ENCODE data around the gene HHIPL1.

HHIPL1 gene

DNA sequence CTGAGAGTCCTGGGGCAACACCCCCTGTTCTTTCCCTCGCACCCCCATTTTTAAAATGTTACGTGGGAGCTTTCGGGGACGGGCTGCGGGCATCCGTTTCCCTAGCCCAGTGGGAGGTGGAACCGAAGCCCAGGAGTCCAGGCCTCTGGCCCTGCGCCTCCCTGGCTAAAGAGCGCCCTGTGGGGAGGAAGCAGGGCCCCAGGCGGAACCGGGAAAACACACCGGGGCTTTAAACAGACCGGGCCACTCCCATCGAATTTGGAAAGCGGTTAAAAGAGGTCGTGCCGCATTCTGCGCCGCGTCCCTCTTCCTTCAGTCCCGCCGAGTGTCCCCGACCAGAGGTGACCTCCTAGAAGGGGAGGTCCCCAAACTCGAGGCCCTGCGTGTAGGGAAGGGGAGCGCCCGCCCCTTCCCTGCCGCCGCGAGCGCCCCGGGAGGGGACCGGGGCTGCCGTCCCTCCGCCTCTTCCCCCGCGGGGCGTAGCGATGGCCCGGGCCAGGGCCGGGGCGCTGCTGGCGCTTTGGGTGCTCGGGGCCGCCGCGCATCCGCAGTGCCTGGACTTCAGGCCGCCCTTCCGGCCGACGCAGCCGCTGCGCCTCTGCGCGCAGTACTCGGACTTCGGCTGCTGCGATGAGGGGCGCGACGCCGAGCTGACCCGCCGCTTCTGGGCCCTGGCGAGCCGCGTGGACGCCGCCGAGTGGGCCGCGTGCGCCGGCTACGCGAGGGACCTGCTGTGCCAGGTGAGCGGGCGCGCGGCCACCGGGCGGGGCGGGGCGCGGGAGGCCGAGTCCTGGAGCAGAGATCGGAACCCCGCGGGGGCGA is at the start of gene HHIPL1:
HHIPL1 (plus strand) TSS at position 407 of the 822 bp plus-strand sequence; CDS start at position 486, 79 bp downstream.
- peak; percentile 73 for DNase-seq (ENCODE audit: low spot score)

DNA sequence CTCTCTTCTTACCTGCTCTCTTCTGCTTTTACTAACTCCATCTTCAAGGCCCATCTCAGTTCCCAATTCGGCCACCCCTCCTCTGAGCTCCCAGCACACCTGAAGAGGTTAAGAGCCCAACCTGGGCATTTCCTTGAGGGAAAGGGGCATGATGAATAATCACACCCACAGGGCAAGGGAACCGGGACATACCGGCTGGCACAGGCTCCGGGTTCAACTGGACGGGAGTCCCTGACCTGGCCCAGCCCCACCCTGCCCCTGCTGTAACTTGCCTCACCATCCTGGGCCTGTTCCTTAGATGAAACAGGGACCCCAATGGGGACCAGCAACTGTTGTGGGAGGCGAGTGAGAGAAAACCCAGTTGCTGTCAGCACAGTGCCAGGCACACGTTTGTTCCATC is 49.4 kb upstream of the HHIPL1 start:
- no peak for DNase-seq (ENCODE audit: low spot score)

DNA sequence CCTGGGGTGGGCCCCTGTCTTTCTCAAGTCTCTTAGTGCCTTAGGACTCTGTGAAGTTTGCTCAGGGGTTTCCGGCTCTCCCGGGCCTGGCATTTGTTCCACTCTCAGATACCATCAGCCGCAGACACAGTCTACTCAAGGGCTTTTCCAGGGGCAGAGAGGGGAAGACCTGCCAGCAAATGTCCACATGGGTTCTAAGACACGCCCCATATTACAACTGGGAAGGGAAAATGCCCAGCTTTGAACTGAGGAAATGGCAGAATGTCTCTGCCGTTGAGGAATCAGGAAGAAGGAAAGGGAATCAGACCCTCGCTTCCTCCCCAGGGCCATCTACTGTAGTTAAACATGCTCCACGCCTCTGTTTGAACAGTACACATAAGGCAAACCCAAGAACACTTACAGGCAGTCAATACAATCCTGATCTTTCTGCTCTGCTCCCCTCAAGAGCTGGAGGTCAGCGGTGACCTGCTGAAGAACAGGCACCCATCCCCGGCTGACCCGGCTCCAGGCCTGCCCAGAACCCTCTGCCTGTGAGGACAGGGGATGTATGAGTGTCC is 48.8 kb upstream of the HHIPL1 start:
- DNase-seq (ENCODE audit: low spot score): no peak

GRCh38 chr14:99596772-99597171 is 48.2 kb upstream of the HHIPL1 start:
- no peak for DNase-seq (ENCODE audit: low spot score)

DNA sequence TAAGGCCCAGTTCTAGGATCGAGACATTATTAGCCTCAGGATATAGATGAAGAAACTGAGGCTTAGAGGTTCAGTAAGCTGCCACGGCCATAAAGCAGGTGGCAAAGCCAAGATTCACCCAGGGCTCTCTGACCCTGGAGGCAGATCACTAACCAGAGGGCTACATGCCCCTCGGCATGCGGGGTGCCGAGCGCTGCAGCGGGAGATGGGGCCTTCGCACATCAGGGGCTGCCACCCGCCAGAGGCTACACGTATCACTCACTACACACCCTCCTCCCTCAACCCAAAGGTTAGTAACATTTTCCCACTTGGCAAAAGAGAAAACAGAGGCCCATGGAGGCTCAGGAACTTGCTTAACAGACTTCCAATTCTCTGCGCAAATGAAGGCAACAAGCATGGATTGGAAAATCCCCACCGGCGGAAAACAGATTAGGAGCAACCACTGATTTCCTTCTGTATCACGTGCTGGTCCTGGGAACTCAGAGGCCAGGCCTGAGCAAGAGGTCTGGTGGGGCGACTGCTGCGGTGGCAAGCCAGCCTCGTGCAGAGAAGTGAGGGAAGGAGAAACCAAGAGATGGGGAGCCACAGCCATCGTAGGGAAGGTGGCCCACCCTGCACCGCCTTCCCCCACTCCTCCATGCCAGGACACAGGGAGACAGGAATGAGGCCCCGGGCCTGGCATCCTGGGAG is 46.9 kb upstream of the HHIPL1 start:
- no peak for DNase-seq (ENCODE audit: low spot score)

- no peak for DNase-seq (ENCODE audit: low spot score)
Observed at GRCh38 chr14:99598774-99599173, 46.2 kb upstream of the HHIPL1 start.

DNA sequence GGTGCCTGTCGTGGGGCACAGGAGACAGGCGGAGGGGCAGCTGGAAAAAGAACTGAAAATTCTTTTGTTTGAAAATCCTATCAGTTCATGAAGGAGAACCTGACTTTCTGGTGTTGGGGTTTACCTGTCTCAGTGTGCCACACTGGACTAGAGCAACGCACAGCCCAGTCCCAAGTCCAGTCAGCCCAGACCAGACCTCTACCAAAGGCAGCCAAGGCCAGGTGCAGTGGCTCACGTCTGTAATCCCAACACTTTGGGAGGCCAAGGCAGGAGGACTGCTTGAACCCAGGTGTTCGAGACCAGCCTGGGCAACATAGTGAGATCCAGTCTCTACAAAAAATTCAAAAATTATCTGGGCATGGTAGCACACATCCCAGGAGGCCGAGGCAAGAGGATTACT is 45.5 kb upstream of the HHIPL1 start:
- no peak for DNase-seq (ENCODE audit: low spot score)

- no peak for DNase-seq (ENCODE audit: low spot score)
Observed at GRCh38 chr14:99600232-99600888, 44.6 kb upstream of the HHIPL1 start.

- no peak for DNase-seq (ENCODE audit: low spot score)
Observed at GRCh38 chr14:99601361-99601831, 43.5 kb upstream of the HHIPL1 start.

DNA sequence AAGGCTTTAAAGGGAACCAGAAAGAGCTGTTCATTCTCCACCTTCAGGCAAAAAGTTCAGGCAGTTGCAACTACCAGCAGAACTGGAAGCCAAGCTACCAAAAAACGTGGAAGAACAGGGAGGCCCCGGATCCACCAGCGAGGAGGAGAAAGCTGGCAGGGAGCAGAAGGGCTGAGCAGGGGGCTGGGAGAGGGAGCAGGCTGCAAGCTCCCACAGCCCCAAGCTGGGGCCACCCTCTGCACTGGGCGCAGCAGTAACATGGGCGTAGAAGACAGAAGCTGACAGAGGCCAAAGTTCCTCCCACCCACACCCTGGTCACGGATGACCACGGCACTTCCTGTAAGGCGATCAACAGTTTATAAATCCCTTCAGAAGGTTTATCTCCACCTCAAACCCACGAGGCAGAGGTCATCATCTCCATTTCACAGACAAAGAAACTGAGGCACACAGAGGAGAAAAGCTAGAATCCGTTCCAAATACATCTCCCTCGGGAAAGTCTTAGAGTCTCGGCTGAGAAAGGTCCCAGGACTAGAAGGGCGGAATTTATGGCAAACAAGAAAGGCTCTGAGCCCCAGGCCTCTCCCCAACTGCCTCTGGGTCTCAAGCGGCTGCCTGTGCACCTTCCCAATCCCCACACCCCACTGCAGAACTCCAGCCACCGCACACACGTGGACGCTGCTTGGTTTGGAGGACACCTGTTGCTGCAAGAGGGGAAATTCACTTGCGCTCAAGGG is 42.7 kb upstream of the HHIPL1 start:
- no peak for DNase-seq (ENCODE audit: low spot score)

- DNase-seq (ENCODE audit: low spot score): no peak
Observed at GRCh38 chr14:99602788-99603415, 42.0 kb upstream of the HHIPL1 start.

GRCh38 chr14:99603471-99604277 is 41.3 kb upstream of the HHIPL1 start, which contains the start of gene CCDC85C:
Gene CCDC85C, minus strand, starts transcription at chr14:99604207. Its CDS starts 248 bp downstream, at chr14:99603959.
- DNase-seq (ENCODE audit: low spot score): peak; percentile 75

DNA sequence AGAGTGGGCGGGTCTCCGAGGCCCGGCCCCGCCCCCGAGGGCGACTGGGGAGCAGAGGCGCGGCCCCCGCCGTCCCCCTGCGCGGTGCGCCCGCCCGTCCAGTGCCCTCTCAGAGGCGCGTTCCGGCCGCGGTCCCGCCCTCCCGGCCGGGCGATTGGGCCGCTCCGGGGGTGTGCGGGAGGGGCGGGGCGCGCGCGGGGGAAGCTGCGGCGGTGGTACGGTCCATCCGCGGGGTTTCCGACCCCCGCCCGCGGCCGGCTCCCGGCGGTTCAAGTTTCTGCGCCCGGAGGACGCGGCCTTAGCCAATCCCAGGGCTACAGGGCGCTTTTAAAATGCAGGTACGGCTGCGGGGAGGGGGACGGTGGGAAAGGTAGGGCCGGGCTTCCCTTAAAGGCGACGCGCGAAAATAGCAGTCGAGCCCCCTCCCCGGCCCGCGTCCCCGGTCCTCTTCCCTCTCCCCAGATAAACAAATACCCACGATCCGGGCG is 40.6 kb upstream of the HHIPL1 start:
- DNase-seq (ENCODE audit: low spot score): peak; percentile 98

- DNase-seq (ENCODE audit: low spot score): no peak
Observed at GRCh38 chr14:99604766-99605298, 40.1 kb upstream of the HHIPL1 start.

DNA sequence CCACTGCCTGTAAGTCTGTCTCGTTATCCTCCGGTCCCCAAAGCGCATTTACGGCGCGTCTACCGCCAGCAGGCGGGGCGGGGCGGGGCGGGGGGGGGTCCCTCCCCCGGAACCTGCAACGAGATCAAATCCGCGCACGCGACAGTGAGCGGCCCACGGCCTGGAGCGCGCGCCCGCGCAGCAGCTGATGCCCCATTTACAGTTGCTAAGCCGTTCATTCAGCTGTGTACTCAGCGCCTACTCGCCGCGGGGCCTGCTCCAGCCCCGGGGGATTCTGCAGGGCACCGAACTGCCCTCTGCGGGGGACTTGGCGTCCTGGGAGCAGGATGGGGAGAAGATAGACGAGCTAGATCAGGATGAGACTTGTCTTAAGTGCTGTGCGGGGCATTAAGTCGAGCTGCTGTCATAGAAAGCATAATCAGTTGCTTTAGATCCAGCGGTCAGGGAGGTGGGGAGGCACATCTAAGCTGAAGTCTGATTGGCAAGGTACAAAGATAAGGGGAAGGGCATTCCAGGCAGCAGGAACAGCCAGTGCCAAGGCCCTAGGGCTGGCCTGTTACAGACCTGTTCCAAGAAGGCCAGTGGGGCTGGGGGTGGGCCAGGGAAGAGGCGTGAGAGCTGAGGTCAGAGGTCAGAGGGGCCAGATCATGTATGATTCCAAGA is 39.5 kb upstream of the HHIPL1 start:
- DNase-seq (ENCODE audit: low spot score): peak; percentile 82

DNA sequence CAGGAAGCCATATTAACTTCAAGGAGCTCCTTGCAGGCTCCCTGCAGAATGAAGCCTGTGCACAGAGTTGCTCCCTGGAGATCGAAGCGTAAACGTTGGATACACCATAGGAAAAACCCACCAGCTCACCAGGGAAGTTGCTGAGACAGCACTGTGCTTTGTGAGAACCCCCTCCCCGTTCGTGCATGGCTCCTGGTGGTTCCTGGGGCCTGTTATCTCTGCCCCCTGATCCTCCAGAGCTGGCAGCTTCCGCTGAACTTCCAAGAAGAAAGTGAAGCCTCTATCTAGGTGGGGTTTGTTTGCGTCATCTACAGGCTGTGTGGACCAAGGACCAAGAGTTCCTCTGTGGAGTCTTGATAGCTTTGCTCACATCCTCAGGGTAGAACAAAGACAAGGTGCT is 38.6 kb upstream of the HHIPL1 start:
- DNase-seq (ENCODE audit: low spot score): no peak

- no peak for DNase-seq (ENCODE audit: low spot score)
Observed at GRCh38 chr14:99608591-99608990, 36.3 kb upstream of the HHIPL1 start.

DNA sequence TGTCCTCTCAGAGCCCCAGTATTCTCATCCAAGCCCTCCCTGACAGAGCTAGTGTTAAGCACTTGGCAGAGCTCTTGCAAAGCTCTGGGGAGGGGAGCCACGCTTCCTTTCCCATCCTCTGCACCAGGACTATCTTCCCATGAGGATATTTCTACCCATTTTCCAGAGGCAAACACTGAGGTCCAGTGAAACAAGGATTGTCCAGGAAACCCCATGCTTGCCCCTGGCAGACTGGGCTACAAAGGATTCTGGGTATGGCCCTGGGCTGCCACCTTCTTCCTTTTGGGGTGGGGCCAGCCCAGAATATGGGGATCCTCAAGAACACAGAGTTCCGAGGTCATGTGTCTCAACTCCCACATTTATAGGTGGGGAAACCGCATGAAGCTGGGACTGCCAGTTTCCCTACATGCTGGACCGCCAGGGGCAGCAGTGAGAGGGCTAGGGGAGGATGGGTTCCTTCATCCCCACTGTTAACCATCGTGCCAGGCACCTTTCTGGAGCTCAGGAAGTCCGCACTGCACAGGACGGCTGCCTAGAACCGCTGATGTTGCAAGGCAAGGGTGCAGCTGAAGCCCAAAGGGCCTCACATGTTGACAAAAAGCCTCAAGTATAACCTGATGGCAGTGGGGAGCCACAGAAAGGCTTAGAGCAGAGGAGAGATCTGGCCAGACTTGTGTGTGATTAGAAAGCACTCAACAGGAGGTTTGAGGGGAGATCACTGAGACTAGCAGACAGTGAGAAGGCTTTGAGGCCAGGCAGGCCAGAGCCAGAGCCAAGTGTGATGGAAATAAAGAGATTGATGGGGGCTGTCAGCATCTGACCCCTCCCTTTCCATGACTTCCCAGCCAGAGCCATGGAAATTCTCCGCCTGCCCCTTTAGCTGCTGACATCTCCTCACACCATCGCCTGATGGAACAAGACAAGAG is 35.4 kb upstream of the HHIPL1 start:
- no peak for DNase-seq (ENCODE audit: low spot score)
